WTC11 (cell line): ENCODE measurements around the gene CNDP2.

ENCODE experiments used
- IRF2 ChIP-seq: sonication (generic); formaldehyde crosslinking; IDR thresholded peaks from 2 replicates; pipeline ENCODE4 v1.8.0; 2022; ENCODE audit warnings: low read depth, missing genetic modification reagents, borderline replicate concordance
- SP1 ChIP-seq: sonication (generic); formaldehyde crosslinking; conservative IDR thresholded peaks from 2 replicates; pipeline ENCODE4 v1.8.1; 2022; ENCODE audit warnings: missing genetic modification reagents
- ZBTB21 ChIP-seq: sonication (generic); formaldehyde crosslinking; IDR thresholded peaks from 2 replicates; pipeline ENCODE4 v1.8.1; 2023; ENCODE audit warnings: mild to moderate bottlenecking, missing genetic modification reagents, borderline replicate concordance
- ZNF121 ChIP-seq: sonication (generic); formaldehyde crosslinking; IDR thresholded peaks from 2 replicates; pipeline ENCODE4 v1.8.0; 2023; ENCODE audit warnings: missing genetic modification reagents
- TF ChIP-seq, protein P1 (sequence below): fragments of 200-600 bp; IDR thresholded peaks from 2 replicates; pipeline ENCODE4 v1.8.0; 2022; ENCODE audit warnings: antibody characterized with exemption
- TF ChIP-seq, protein P2 (sequence below): sonication (generic); formaldehyde crosslinking; IDR thresholded peaks from 2 replicates; pipeline ENCODE4 v1.8.0; 2022; ENCODE audit warnings: mild to moderate bottlenecking, missing genetic modification reagents
- TF ChIP-seq, protein P3 (sequence below): sonication (generic); formaldehyde crosslinking; conservative IDR thresholded peaks from 2 replicates; pipeline ENCODE4 v1.8.1; 2023; ENCODE audit warnings: mild to moderate bottlenecking, low read depth, missing genetic modification reagents, moderate library complexity
- TF ChIP-seq, protein P4 (sequence below): fragments of 250-450 bp; sonication (Bioruptor Pico); conservative IDR thresholded peaks from 2 replicates; pipeline ENCODE4 v1.9.0; 2021; ENCODE audit warnings: mild to moderate bottlenecking

DNA sequence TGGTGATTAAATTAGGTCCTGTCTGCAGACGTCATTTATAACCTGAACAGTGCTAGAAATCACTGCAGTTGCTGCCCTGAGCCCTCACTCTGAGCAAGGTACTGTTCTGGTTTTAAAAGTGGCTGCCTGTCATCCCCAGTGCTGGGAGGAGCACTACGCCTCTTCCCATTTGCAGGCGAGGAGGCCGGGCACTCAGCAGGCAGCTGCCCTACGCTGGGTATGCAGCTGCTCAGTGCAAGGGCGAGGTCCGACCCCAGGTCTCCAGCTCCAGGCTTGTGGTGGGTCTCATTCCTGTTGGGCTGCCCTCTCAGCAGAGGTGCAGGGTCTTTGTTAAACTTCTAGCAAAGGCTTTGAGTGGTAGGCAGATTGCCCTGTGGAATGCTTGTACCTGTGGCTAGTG lies 15.7 kb downstream of the CNDP2 start:
- TF ChIP-seq, protein P1, sequence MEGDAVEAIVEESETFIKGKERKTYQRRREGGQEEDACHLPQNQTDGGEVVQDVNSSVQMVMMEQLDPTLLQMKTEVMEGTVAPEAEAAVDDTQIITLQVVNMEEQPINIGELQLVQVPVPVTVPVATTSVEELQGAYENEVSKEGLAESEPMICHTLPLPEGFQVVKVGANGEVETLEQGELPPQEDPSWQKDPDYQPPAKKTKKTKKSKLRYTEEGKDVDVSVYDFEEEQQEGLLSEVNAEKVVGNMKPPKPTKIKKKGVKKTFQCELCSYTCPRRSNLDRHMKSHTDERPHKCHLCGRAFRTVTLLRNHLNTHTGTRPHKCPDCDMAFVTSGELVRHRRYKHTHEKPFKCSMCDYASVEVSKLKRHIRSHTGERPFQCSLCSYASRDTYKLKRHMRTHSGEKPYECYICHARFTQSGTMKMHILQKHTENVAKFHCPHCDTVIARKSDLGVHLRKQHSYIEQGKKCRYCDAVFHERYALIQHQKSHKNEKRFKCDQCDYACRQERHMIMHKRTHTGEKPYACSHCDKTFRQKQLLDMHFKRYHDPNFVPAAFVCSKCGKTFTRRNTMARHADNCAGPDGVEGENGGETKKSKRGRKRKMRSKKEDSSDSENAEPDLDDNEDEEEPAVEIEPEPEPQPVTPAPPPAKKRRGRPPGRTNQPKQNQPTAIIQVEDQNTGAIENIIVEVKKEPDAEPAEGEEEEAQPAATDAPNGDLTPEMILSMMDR = no peak
- no peak for TF ChIP-seq SP1 (CRISPR knock-in tag)
- TF ChIP-seq, protein P2, sequence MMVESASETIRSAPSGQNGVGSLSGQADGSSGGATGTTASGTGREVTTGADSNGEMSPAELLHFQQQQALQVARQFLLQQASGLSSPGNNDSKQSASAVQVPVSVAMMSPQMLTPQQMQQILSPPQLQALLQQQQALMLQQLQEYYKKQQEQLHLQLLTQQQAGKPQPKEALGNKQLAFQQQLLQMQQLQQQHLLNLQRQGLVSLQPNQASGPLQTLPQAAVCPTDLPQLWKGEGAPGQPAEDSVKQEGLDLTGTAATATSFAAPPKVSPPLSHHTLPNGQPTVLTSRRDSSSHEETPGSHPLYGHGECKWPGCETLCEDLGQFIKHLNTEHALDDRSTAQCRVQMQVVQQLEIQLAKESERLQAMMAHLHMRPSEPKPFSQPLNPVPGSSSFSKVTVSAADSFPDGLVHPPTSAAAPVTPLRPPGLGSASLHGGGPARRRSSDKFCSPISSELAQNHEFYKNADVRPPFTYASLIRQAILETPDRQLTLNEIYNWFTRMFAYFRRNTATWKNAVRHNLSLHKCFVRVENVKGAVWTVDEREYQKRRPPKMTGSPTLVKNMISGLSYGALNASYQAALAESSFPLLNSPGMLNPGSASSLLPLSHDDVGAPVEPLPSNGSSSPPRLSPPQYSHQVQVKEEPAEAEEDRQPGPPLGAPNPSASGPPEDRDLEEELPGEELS (CRISPR knock-in tag) = no peak
- TF ChIP-seq, protein P3, sequence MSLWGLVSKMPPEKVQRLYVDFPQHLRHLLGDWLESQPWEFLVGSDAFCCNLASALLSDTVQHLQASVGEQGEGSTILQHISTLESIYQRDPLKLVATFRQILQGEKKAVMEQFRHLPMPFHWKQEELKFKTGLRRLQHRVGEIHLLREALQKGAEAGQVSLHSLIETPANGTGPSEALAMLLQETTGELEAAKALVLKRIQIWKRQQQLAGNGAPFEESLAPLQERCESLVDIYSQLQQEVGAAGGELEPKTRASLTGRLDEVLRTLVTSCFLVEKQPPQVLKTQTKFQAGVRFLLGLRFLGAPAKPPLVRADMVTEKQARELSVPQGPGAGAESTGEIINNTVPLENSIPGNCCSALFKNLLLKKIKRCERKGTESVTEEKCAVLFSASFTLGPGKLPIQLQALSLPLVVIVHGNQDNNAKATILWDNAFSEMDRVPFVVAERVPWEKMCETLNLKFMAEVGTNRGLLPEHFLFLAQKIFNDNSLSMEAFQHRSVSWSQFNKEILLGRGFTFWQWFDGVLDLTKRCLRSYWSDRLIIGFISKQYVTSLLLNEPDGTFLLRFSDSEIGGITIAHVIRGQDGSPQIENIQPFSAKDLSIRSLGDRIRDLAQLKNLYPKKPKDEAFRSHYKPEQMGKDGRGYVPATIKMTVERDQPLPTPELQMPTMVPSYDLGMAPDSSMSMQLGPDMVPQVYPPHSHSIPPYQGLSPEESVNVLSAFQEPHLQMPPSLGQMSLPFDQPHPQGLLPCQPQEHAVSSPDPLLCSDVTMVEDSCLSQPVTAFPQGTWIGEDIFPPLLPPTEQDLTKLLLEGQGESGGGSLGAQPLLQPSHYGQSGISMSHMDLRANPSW (CRISPR knock-in tag) = no peak
- TF ChIP-seq ZBTB21 = no peak
- TF ChIP-seq, protein P4, sequence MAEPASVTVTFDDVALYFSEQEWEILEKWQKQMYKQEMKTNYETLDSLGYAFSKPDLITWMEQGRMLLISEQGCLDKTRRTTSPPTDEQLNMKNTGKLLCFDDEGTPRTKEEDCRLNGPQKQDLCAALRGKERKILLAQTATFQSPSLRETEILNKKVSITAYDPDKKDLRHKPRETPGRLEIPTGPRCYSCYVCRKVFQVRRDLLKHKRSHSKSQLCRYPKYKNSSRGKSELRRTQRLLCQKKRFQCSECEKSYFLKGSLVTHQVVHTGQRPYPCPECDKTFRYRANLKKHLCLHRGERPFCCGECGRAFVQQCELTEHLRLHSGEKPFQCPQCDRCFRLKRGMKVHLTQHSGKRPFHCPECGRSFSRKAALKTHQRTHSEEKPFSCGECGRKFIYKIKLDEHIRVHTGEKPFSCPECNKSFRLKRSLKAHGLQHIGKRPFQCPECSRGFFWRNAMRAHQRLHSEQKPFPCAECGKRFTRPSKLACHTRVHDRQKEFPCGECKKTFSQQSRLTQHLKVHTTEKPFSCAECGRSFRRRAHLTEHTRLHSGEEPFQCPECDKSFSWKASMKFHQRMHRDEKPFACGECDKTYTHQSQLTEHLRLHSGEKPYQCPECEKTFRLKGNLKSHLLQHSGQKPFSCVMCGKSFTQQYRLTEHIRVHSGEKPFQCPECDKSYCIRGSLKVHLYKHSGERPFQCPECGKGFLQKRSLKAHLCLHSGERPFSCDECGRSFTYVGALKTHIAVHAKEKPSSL (CRISPR knock-in tag) = no peak
- TF ChIP-seq IRF2 (CRISPR knock-in tag) = no peak
- no peak for TF ChIP-seq ZNF121 (CRISPR knock-in tag)
